K562 (cell line): ENCODE data around the gene TMEM179. TPM values are rescaled to one million over a fixed set of nuclear protein-coding genes. Genes with fewer than 3 reads are reported as not detected.

ENCODE experiments used
- ATAC-seq: fragments of 200-7000 bp; cut with Tn5 transposase; 3 replicates; pipeline ENCODE4 v1.9.1; 2020; ENCODE audit warnings: moderate library complexity
- BruUV-seq: library from RNA; stranded (reverse); fragments of 400-500 nt; replicated peaks from 2 replicates; lab custom pipeline; 2021; lab: Mats Ljungman, UMichigan
- CTCF ChIA-PET: fragments of 300-600 bp; formaldehyde crosslinking; extraction: SDS; loops from one replicate; lab custom pipeline; 2021; ENCODE audit warnings: low intra/inter-chr PET ratio; lab: Yijun Ruan, JAX
- POLR2A ChIA-PET: fragments of 300-600, 350-650 bp; sonication (Branson Sonifier 250); formaldehyde crosslinking; extraction: SDS; loops from one replicate; lab custom pipeline; 2021; ENCODE audit warnings: antibody characterized with exemption, inconsistent platforms; lab: Yijun Ruan, JAX
- DNase-seq, 4 experiments: peaks; one replicate each; pipeline versions ENCODE4 v3.0.0 to v3.0.0-alpha.2; 2011 to 2018; ENCODE audit warnings: low spot score in 3 of 4, mixed read lengths in 3 of 4; ENCODE audit errors: extremely low read depth in 1 of 4
- FAIRE-seq: peaks from 2 replicates; lab custom pipeline; 2011; peaks lifted over from hg19 to GRCh38; lab: Jason Lieb, UNC
- H2AFZ ChIP-seq: 2 replicates; pipeline ENCODE4 v1.6.0; 2011; ENCODE audit warnings: low read depth, low read length, control low read depth, inconsistent platforms
- H3K27ac ChIP-seq: fragments of 200-600 bp; 3 replicates; pipeline ENCODE4 v1.8.0; 2011; ENCODE audit warnings: low read depth, mild to moderate bottlenecking, control low read depth, inconsistent platforms, low read length, moderate library complexity, mixed read lengths; ENCODE audit errors: extremely low read depth
- H3K27me3 ChIP-seq, 2 experiments: fragments of 300-600 bp in 1 of 2; 2 replicates in 1 of 2; 3 replicates in 1 of 2; pipeline versions ENCODE4 v1.6.0 to v1.8.0; 2011; ENCODE audit warnings: inconsistent platforms in 2 of 2, low read length in 2 of 2, mild to moderate bottlenecking in 1 of 2, mixed read lengths in 1 of 2, moderate library complexity in 1 of 2; ENCODE audit not compliant: control insufficient read depth in 2 of 2, insufficient read depth in 2 of 2
- H3K36me3 ChIP-seq: fragments of 300-600 bp; 3 replicates; pipeline ENCODE4 v1.8.0; 2011; ENCODE audit warnings: mild to moderate bottlenecking, low read length, inconsistent platforms; ENCODE audit not compliant: control insufficient read depth, insufficient read depth
- H3K4me1 ChIP-seq, 2 experiments: fragments of 200-600 bp in 1 of 2; replicated peaks in 1 of 2; 2 replicates in 1 of 2; 3 replicates in 1 of 2; pipeline versions ENCODE4 v1.5.1 to v1.8.0; 2011; ENCODE audit warnings: inconsistent platforms in 2 of 2, low read length in 2 of 2, mild to moderate bottlenecking in 1 of 2, mixed read lengths in 1 of 2, moderate library complexity in 1 of 2; ENCODE audit not compliant: control insufficient read depth in 2 of 2, insufficient read depth in 2 of 2
- H3K4me2 ChIP-seq: 2 replicates; pipeline ENCODE4 v1.6.1; 2011; ENCODE audit warnings: low read length, control low read depth, inconsistent platforms, mixed read lengths; ENCODE audit not compliant: insufficient read depth
- H3K4me3 ChIP-seq: fragments of 200-600 bp; sonication (generic), shearing (Covaris generic); 2 replicates; pipeline ENCODE4 v1.5.1; 2016; ENCODE audit warnings: control low read depth, inconsistent platforms
- H3K79me2 ChIP-seq: fragments of 200-600 bp; 3 replicates; pipeline ENCODE4 v1.8.0; 2011; ENCODE audit warnings: low read length, inconsistent platforms; ENCODE audit not compliant: control insufficient read depth, insufficient read depth
- H3K9ac ChIP-seq, 2 experiments: 2 replicates each; pipeline versions ENCODE4 v1.6.0 to v1.6.1; 2011; ENCODE audit warnings: low read depth in 2 of 2, low read length in 2 of 2, control low read depth in 1 of 2, inconsistent platforms in 1 of 2, mild to moderate bottlenecking in 1 of 2, mixed read lengths in 1 of 2; ENCODE audit not compliant: insufficient read depth in 1 of 2
- H3K9me1 ChIP-seq: one replicate; pipeline ENCODE4 v1.6.0; 2011; ENCODE audit warnings: inconsistent platforms, mild to moderate bottlenecking, low read length, moderate library complexity; ENCODE audit not compliant: control insufficient read depth, insufficient read depth
- H3K9me3 ChIP-seq: replicated peaks from 2 replicates; pipeline ENCODE4 v1.5.1; 2011; ENCODE audit warnings: low read depth, low read length, inconsistent platforms; ENCODE audit not compliant: control insufficient read depth, insufficient read depth
- H4K20me1 ChIP-seq: replicated peaks from 2 replicates; pipeline ENCODE4 v1.6.1; 2011; ENCODE audit warnings: low read length, inconsistent platforms, mixed read lengths; ENCODE audit not compliant: control insufficient read depth, insufficient read depth
- KDM1A ChIP-seq, 2 experiments: fragments of 450-650 bp; IDR thresholded peaks; 2 replicates each; pipeline ENCODE4 v1.6.1; 2016; ENCODE audit warnings: mild to moderate bottlenecking in 2 of 2
- MAX ChIP-seq: sonication (generic); formaldehyde crosslinking; IDR thresholded peaks from 2 replicates; pipeline ENCODE4 v1.9.0; 2022; ENCODE audit warnings: mild to moderate bottlenecking, missing genetic modification reagents
- OTX1 ChIP-seq: fragments of 450-650 bp; formaldehyde crosslinking; IDR thresholded peaks from 2 replicates; pipeline ENCODE4 v1.4.0; 2022; ENCODE audit warnings: mild to moderate bottlenecking
- POLR2G ChIP-seq: fragments of 200-400 bp; formaldehyde crosslinking; IDR thresholded peaks from 2 replicates; pipeline ENCODE4 v1.6.1; 2017; ENCODE audit warnings: low read depth, mild to moderate bottlenecking, antibody characterized with exemption, low read length, moderate library complexity
- WGBS: fragments of 100-300 bp; shearing (Covaris generic); methylation state at CpG from one replicate; pipeline ENCODE4 v1.1.6; 2016; ENCODE audit warnings: low coverage, mixed read lengths; ENCODE audit not compliant: insufficient coverage; ENCODE audit errors: missing lambda C conversion rate; 5-methylcytosine and 5-hydroxymethylcytosine counted together
- in situ Hi-C: fragments of 300-500 bp; cut with MboI; formaldehyde crosslinking; loops from 4 replicates; pipeline ENCODE4 v1.15.0; 2018; ENCODE audit warnings: inconsistent platforms, mixed read lengths
- intact Hi-C: fragments of 100-400 bp; cut with micrococcal nuclease; formaldehyde crosslinking; loops from 2 replicates; pipeline ENCODE4 v1.14.2; 2022
- polyA plus RNA-seq, 8 experiments: library from polyadenylated mRNA; depleted of rRNA in 4 of 8; stranded (reverse) in 5 of 8; unstranded in 3 of 8; fragments of >200 nt; fragmentation: Nextera tagmentation in 2 of 8; fragmentation: Illumina TruSeq in 1 of 8; extraction: Ambion mirVana in 2 of 8; extraction: Trizol in 1 of 8; gene quantifications; 2 replicates each; pipeline versions ENCODE4 v1.2.1 to v1.2.3, GENCODE V29; 2011 to 2014; ENCODE audit warnings: inconsistent platforms in 1 of 8, missing spikeins in 1 of 8
- total RNA-seq, 7 experiments: library from RNA; depleted of rRNA in 6 of 7; stranded (reverse); fragments of >200 nt in 6 of 7; fragmentation: Illumina TruSeq in 2 of 7; extraction: Trizol in 2 of 7; gene quantifications; 2 replicates each; pipeline versions ENCODE4 v1.2.1 to v1.2.3, GENCODE V29; 2011 to 2021; ENCODE audit warnings: low replicate concordance in 1 of 7
- TF ChIP-seq, protein P1 (sequence below): fragments of 150-350 bp; IDR thresholded peaks from 2 replicates; pipeline ENCODE4 v1.6.1; 2014; ENCODE audit warnings: low read depth, mild to moderate bottlenecking, low read length, borderline replicate concordance
- TF ChIP-seq, protein P2 (sequence below): sonication (generic); formaldehyde crosslinking; IDR thresholded peaks from 2 replicates; pipeline ENCODE4 v1.9.0; 2022; ENCODE audit warnings: mild to moderate bottlenecking, missing genetic modification reagents

TMEM179 gene
- total and polyA plus RNA-seq, 9 of the 15 experiments (the other 6 are each of a cell fraction or from before 2014, with no cell fraction given), result not detected

GRCh38 chr14:104583424-104584306 lies 20.9 kb downstream of the TMEM179 start:
- no TSS peak for BruUV-seq
- peaks cover 15 to 73% of the 10 kb centered on the region in 2 experiments for H3K4me1 ChIP-seq
- no peak for TF ChIP-seq OTX1 (CRISPR knock-in tag)
- TF ChIP-seq, protein P1, sequence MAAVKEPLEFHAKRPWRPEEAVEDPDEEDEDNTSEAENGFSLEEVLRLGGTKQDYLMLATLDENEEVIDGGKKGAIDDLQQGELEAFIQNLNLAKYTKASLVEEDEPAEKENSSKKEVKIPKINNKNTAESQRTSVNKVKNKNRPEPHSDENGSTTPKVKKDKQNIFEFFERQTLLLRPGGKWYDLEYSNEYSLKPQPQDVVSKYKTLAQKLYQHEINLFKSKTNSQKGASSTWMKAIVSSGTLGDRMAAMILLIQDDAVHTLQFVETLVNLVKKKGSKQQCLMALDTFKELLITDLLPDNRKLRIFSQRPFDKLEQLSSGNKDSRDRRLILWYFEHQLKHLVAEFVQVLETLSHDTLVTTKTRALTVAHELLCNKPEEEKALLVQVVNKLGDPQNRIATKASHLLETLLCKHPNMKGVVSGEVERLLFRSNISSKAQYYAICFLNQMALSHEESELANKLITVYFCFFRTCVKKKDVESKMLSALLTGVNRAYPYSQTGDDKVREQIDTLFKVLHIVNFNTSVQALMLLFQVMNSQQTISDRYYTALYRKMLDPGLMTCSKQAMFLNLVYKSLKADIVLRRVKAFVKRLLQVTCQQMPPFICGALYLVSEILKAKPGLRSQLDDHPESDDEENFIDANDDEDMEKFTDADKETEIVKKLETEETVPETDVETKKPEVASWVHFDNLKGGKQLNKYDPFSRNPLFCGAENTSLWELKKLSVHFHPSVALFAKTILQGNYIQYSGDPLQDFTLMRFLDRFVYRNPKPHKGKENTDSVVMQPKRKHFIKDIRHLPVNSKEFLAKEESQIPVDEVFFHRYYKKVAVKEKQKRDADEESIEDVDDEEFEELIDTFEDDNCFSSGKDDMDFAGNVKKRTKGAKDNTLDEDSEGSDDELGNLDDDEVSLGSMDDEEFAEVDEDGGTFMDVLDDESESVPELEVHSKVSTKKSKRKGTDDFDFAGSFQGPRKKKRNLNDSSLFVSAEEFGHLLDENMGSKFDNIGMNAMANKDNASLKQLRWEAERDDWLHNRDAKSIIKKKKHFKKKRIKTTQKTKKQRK, result no peak
- TF ChIP-seq POLR2G, result no peak
- peak; percentile 46; the same call in 1 of the 2 replicates for TF ChIP-seq MAX (CRISPR knock-in tag)
- TF ChIP-seq, protein P2, sequence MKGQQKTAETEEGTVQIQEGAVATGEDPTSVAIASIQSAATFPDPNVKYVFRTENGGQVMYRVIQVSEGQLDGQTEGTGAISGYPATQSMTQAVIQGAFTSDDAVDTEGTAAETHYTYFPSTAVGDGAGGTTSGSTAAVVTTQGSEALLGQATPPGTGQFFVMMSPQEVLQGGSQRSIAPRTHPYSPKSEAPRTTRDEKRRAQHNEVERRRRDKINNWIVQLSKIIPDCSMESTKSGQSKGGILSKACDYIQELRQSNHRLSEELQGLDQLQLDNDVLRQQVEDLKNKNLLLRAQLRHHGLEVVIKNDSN (CRISPR knock-in tag), result 0 out of 2 replicates have a peak, but pooled peaks have one; percentile 12
- TF ChIP-seq KDM1A (IDR thresholded peaks at IDR 0.05), result peak in 1 of 2 experiments; percentile 43; a peak in 1 of 4 replicates
- TF ChIP-seq, all 486 proteins: peak for 3
- H3K4me2 ChIP-seq, result no peak overlapping the region
- H3K9me3 ChIP-seq, result no peaks in the 10 kb centered on the region
- no peaks in the 10 kb centered on the region for H4K20me1 ChIP-seq
- WGBS, result 30% methylated on average over 21 of the region's 27 CpGs
- H3K4me3 ChIP-seq, result no peak overlapping the region
- no peak overlapping the region; a peak in 1 of 4 replicates for H3K9ac ChIP-seq
- in situ Hi-C loops, result no loop called here
- H2AFZ ChIP-seq, result no peak overlapping the region
- H3K36me3 ChIP-seq, result no peaks in the 10 kb centered on the region
- DNase-seq, result no peak
- FAIRE-seq, result no peak
- POLR2A ChIA-PET, result no interaction called here
- intact Hi-C loops, result no loop called here
- CTCF ChIA-PET, result no interaction called here
- no peak overlapping the region for H3K27ac ChIP-seq
- peaks cover 2 to 24% of the 10 kb centered on the region in 2 experiments; a peak in 2 of 5 replicates for H3K27me3 ChIP-seq
- no peak for ATAC-seq
- no peaks in the 10 kb centered on the region for H3K9me1 ChIP-seq
- no peaks in the 10 kb centered on the region for H3K79me2 ChIP-seq
